ENCODE data around the gene USP40. TPM values are rescaled to one million over a fixed set of nuclear protein-coding genes. Genes with fewer than 3 reads are reported as not detected.

USP40 gene
- total RNA-seq, 2 experiments from 2014 or later = 0.51 to 1.7 TPM

GRCh38 chr2:233565685-233566140 is 869 bp downstream of the USP40 start:
- no peaks in the 10 kb centered on the region for H3K9me3 ChIP-seq (ENCODE audit: low read length)
- no TSS peak for BruUV-seq (replicated peaks)
- POLR2A ChIA-PET = interaction anchor here (0.6 kb wide), 1 partner anchor 9 kb away, joined by 3 read pairs; no protein-coding TSS in a partner anchor
- no peak for DNase-seq (ENCODE audit: low spot score)
- H3K36me3 ChIP-seq (ENCODE audit: insufficient read depth, low read length) = no peaks in the 10 kb centered on the region
- no peaks in the 10 kb centered on the region for H3K9me2 ChIP-seq (ENCODE audit: insufficient read depth, low read length)
- H4K20me1 ChIP-seq (ENCODE audit: insufficient read depth, low read length) = no peaks in the 10 kb centered on the region
- no peaks in the 10 kb centered on the region for H3K79me2 ChIP-seq (ENCODE audit: insufficient read depth, low read depth, low read length)
- H2AFZ ChIP-seq (ENCODE audit: low read length) = peak overlapping the region; percentile 77
- no peaks in the 10 kb centered on the region for H3K4me1 ChIP-seq (ENCODE audit: insufficient read depth, low read length, poor library complexity, severe bottlenecking)
- intact Hi-C loops (cut with micrococcal nuclease; ENCODE audit: unreplicated experiment) = no loop called here
- H3K4me2 ChIP-seq (ENCODE audit: low read length) = peak overlapping the region; percentile 22; the same call in 1 of the 2 replicates
- H3K27ac ChIP-seq (ENCODE audit: low read depth, low read length, poor library complexity, severe bottlenecking) = no peak overlapping the region
- CTCF ChIA-PET (ENCODE audit: unreplicated experiment) = no interaction called here
- TF ChIP-seq CTCF (conservative IDR thresholded peaks at IDR 0.05; ENCODE audit: low read length) (no peak), EZH2phosphoT487 (IDR thresholded peaks at IDR 0.05; ENCODE audit: borderline replicate concordance, low read depth, low read length) (no peak)
- no peak overlapping the region for H3K4me3 ChIP-seq (ENCODE audit: low read depth, low read length, poor library complexity, severe bottlenecking)

GRCh38 chr2:233563663-233564430 is 2.7 kb downstream of the USP40 start:
- Histone ChIP-seq H4K20me1 (ENCODE audit: insufficient read depth, low read length) (no peaks in the 10 kb centered on the region), H2AFZ (ENCODE audit: low read length) (no peak overlapping the region), H3K9me3 (ENCODE audit: low read length) (no peaks in the 10 kb centered on the region), H3K4me2 (ENCODE audit: low read length) (no peak overlapping the region), H3K9me2 (ENCODE audit: insufficient read depth, low read length) (no peaks in the 10 kb centered on the region), H3K36me3 (ENCODE audit: insufficient read depth, low read length) (no peaks in the 10 kb centered on the region), H3K4me1 (ENCODE audit: insufficient read depth, low read length, poor library complexity, severe bottlenecking) (no peaks in the 10 kb centered on the region), H3K79me2 (ENCODE audit: insufficient read depth, low read depth, low read length) (no peaks in the 10 kb centered on the region), H3K4me3 (ENCODE audit: low read depth, low read length, poor library complexity, severe bottlenecking) (no peak overlapping the region), H3K27ac (ENCODE audit: low read depth, low read length, poor library complexity, severe bottlenecking) (no peak overlapping the region)
- DNase-seq (ENCODE audit: low spot score) = no peak
- intact Hi-C loops (cut with micrococcal nuclease; ENCODE audit: unreplicated experiment) = no loop called here
- POLR2A ChIA-PET = interaction anchor here (0.5 to 1.3 kb wide), 3 partner anchors 10 to 1720 kb away, joined by 3 to 9 read pairs (median 6); no protein-coding TSS in a partner anchor
- TF ChIP-seq EZH2phosphoT487 (IDR thresholded peaks at IDR 0.05; ENCODE audit: borderline replicate concordance, low read depth, low read length) = no peak
- no peak for TF ChIP-seq CTCF (conservative IDR thresholded peaks at IDR 0.05; ENCODE audit: low read length)
- CTCF ChIA-PET (ENCODE audit: unreplicated experiment) = interaction anchor here (1.1 kb wide), 1 partner anchor 17 kb away, joined by 4 read pairs; no protein-coding TSS in a partner anchor
- no TSS peak for BruUV-seq (replicated peaks)
